Esophagus mucosa (tissue), 1 donor: ENCODE results near the gene ZSWIM6. TPM values are rescaled to one million over a fixed set of nuclear protein-coding genes. Genes with fewer than 3 reads are reported as not detected.

ENCODE experiments used
- ATAC-seq: fragments of 200-7000 bp; cut with Tn5 transposase; one replicate; pipeline ENCODE4 v1.9.1; 2020
- total RNA-seq: library from RNA; stranded (reverse); gene quantifications from one replicate; pipeline ENCODE4 v1.2.4, GENCODE V29; 2023
- donor health status: DM: yes; HTN: yes; CAD: no.

ZSWIM6 gene
- total RNA-seq, 1 donor from 2014 or later = 6.3 TPM

DNA sequence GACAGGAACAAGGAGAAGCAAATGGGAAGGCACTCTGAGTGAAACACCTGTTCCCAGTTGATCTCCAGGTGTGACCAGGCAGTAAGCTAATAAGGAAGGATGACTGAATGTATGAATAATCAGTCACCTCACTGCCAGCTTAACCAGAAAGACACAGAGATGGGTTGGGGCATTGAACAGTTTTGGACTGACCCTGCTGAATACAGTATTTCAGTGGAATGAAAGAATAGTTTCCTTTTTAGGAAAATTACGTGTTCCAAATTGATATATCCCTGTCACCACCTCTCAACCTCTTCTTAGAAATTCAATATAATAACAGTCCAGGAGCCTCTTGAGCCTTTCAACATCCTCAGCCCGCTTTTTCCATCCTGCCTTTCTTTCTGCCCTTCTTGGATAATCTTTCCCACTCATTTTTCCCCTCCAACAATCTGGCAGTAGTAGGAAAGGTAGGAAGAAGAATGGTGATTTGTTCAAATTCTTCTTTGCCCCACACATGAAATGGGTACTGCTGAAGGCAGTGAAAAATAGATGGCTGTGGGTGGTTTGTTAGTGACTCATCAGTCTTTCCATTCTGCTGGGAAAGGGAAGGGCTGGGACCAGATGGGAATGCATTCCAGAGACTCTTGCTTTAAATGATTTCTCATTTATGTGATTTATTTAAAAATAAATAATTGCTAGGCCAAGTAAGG is 117.9 kb downstream of the ZSWIM6 start:
- peak; percentile 85 for ATAC-seq

GRCh38 chr5:61450493-61451279 is 118.6 kb downstream of the ZSWIM6 start:
- no peak for ATAC-seq

DNA sequence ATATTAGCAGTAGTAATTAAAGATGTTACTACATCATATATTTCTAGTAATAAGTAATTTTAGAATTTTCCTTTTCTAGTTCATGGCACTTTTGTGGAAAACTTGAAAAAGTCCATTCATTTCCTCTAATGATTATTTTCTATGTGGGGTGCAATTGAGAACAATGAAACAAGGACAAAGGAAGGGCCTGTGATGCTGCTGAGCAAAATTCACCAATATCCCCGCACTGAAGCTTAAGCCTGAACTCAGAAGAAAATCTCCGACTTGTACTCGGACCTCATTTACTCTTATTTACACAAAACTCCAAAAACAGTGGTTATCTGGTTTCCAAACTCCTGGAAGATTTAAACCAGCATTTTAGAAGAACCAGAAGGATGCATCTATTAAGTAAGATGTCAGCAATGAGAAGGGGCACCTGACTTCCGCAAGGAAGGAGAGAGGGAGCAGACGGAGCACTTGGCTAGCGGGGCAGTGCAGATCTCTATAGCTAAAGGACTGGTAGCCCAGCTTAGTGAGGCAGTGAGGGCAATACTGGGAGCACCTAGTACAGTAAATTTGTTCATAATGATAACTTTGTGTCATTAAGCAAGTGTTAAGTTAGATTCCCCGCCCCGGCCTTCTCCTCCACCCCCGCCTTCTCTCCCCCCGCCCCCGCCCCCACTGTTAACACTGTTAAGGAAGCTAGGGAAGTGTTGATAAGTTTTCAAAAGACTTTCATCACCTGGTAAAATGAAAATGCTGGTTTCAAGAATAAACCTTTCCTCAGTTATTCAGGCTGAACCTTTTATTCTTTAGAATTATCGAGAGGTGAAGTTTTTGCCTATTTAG is 123.3 kb downstream of the ZSWIM6 start:
- ATAC-seq = no peak

- no peak for ATAC-seq
Observed at GRCh38 chr5:61460471-61460870, 128.4 kb downstream of the ZSWIM6 start.

DNA sequence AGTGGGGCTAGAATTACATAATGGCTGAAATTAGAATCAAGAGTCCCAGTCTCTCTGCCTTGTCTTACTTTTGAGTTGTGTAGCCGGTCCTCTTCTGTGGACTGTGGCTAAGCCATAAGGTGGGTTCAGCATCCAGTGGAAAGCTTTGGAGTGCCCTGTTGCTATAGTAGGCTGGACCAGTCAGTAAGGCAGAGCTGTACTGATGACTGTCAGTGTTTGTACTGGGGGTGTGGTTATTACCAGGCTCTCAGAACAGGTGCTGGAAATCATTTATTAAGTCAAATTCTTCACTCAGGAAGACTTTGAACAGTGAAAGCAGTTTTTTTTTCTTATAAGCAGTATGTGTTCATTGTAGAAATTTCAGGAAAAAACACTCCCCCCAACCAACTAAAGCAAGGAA is 129.4 kb downstream of the ZSWIM6 start:
- ATAC-seq = peak; percentile 39

DNA sequence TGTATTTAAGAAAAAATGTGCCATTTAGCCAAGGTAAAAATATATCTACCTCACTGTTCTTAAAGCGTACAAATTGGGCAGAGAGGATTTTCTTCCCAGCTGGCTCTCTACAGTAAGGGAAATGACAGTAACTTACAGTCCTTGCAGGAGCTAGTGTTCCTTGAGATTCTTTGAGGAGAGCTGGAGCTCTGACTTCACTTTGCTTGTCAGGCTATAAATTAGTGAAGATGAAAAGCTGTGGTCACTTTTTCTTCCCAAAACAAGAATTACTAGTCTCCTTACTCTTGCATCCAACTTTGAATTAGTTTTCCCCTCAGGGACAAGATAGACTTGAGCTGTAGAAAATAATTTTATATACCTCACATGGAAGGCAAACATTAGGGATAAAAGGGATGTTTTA is 129.9 kb downstream of the ZSWIM6 start:
- no peak for ATAC-seq

DNA sequence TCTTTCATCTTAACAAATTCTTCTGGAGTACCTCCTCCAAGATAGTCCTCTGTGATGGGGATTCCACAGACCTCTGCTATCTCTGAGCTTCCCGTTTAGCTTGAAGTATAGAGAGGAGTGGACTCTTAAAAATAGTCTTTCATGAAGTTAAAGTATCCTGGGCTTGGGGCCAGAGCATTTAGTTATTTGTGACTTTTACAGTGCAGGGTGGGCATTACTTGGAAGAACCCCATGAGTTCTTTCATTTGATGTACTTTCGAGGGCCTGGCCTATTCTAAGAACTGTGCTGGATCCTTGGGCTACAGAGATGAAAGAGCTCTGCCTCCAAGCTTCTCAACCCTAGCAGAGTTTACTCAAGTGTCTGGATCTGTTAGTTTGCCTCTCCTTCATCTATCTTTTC is 131.5 kb downstream of the ZSWIM6 start:
- no peak for ATAC-seq

DNA sequence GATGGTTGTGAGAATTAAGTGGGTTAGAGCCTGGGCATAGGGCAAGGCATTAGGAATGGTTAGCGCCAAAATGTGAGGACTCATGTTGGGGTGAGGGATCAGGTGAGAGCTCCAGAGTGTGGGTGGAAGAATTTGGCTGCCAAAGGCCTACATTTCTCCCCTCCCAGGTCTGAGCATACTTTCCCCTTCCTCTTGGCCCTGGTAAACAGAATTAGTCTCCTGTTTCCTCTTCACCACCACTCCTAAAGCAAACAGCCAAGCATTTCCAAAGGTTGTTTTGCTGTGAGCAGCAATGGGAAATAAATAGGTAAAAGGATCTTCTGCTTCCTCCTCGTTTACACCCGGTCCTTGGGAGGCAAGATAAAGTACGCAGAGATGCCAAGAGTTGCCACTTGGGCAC is 132.5 kb downstream of the ZSWIM6 start:
- ATAC-seq = no peak

- ATAC-seq = no peak
Observed at GRCh38 chr5:61465066-61465465, 133.0 kb downstream of the ZSWIM6 start.

- ATAC-seq = no peak
Observed at GRCh38 chr5:61465496-61465895, 133.4 kb downstream of the ZSWIM6 start.

- ATAC-seq = no peak
Observed at GRCh38 chr5:61466017-61466416, 134.0 kb downstream of the ZSWIM6 start.

DNA sequence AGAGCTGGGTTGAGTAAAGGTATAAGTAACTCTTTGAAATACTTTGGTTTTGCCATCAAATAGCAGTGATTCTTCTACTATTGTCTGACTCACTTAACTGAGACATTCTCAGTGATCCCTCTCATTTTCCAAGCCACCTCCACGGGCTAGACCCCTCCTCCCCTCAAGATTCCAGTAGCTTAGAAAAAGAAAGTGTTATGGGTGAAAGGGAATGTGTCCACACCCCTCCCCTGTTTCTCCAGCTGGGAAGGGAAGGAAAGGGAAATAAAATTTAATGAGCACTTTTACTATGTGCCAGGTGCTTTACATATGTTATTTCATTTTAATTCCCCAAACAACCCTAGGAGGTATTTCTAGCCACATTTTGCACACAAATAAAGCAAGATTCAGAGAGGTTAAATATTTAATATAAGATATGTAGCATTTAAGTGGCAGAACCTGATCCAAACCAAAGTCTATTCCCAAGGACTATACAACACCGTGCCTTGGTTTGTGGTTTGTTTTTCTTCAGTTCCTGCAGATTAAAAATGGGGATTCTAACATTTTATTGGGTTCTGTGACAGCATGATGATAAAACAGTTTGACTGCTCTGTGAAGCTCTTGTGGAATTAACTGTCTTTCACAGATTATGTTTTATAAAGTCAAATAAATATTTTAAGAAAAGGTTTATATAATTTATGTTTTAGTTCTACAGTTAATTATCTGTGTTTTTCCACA is 135.9 kb downstream of the ZSWIM6 start:
- no peak for ATAC-seq

DNA sequence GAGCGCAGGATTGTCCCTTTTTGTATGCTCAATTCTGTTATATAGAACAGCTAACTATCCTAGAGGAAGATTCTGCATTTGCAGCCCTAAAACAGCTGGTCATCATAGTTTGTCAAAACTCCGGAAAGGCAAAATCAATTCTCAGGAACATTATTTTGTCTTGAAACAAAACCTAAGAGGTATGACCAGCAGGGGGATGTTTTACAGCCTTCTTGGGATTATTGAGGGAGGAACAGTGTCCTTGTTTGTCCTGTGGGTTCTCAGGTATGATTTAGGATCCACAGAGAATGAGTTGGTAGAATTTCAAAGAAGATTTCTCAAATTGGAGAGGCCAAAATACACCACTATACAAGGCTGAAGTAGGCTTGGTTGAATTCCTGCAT is 136.4 kb downstream of the ZSWIM6 start:
- ATAC-seq = no peak

- ATAC-seq = no peak
Observed at GRCh38 chr5:61471352-61471751, 139.3 kb downstream of the ZSWIM6 start.

DNA sequence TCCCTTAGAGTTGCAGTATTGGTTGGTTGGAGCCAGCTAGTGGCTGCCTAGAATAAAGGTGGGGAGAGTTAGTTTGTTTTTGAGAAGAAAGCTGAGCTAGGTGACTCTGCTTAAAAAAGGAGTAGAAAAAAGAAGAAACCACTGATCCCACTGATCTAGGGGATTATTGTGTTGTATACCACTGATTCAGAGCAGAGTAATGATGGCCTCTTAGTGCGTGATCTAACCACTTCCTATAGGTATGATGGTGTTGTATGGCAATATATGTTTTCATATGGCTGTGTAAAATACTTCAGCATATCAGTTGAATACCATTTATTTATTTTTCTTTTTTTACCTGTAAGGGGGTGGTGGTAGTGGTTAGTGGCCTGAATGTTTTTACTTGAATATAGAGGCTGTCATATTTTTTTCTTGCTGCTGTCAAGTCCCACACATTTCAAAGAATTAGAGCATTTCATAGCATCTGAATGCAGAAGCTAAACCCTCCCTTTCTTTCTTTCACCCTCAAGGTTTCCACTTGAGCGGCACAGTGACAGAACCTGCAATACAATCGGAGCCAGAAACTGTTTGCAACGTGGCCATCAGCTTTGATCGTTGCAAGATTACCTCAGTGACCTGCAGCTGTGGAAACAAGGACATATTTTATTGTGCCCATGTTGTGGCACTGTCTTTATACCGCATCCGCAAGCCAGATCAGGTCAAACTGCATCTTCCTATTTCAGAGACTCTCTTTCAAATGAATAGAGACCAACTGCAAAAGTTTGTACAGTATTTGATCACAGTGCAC is 140.3 kb downstream of the ZSWIM6 start:
- no peak for ATAC-seq

DNA sequence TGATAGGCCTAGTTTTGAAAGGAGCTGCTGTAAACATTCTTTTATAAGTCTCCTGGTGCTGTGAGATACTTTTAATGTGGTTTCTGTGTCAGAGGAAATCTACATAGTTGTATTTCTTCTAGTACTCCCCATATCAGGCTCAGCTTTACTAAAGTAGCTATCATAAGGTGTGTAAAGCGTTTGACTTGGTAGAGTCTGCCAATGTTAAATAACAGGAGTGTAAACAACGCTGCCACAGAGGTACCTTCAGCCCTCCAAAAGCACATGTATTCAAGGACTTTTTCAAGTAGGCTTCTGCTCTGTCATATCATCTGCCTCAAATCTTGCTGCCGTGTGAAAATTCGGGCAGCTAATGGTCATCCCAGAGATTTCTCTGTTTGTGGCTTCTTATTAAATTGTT is 142.7 kb downstream of the ZSWIM6 start:
- ATAC-seq = no peak

GRCh38 chr5:61477788-61478187 is 145.7 kb downstream of the ZSWIM6 start:
- ATAC-seq = no peak

GRCh38 chr5:61479850-61480614 is 148.0 kb downstream of the ZSWIM6 start:
- no peak for ATAC-seq

- no peak for ATAC-seq
Observed at GRCh38 chr5:61482980-61483379, 150.9 kb downstream of the ZSWIM6 start.

DNA sequence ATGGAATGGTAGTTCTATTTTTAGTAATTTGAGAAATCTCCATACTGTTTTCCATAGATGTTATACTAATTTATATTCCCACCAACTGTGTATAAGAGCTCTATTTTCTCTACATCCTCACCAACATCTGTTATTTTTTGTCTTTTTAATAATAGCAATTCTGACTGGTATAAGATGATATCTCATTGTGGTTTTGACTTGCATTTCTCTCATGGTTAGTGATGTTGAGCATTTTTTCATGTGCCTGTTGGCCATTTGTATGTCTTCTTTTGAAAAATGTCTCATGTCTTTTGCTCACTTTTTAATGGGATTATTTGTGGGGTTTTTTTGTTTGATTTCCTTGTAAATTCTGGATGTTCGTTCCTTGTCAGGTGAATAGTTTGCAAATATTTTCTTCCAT is 154.4 kb downstream of the ZSWIM6 start:
- ATAC-seq = no peak

DNA sequence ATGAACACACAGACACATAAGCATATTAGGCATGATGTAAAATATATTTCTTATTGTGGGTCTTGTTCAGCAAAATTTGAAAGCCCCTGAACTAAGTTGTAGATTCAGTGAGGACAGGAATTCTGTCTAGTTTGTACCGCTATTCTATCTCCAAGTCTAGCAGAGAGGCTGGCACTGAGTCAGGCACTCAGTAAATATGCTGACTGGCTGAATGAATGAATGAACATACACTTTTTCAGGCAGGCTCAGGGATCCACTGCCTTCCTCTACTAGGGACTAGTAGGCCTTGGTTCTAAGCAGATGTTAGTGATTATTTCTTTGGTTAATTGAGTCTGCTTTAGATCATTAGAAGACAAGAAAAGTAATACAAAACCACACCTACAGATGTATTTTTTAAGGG is 157.5 kb downstream of the ZSWIM6 start:
- no peak for ATAC-seq
